ENCODE data around the gene CCK. TPM values are rescaled to one million over a fixed set of nuclear protein-coding genes. Genes with fewer than 3 reads are reported as not detected.

Gene CCK, protein sequence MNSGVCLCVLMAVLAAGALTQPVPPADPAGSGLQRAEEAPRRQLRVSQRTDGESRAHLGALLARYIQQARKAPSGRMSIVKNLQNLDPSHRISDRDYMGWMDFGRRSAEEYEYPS
- 5.7 to 8.2 TPM (median 7.2 TPM) in 3 replicates for polyA plus RNA-seq
- polyA plus RNA-seq (2011; ENCODE audit: low read depth), result 4.6 TPM
- polyA plus RNA-seq (2011; cell fraction: cytosol; rRNA removed), result 4.5 and 10.5 TPM in 2 replicates
- 5.2 and 5.5 TPM in 2 replicates for polyA plus RNA-seq (2011; cell fraction: nucleus; rRNA removed)
- polyA plus RNA-seq (2012; ENCODE audit: low replicate concordance), result 4.1 and 6.9 TPM in 2 replicates
- polyA minus RNA-seq, result 0.93 to 8.0 TPM (median 1.2 TPM) in 3 replicates
- 5.2 TPM for polyA minus RNA-seq (2011; cell fraction: cytosol; rRNA and poly(A)+ RNA removed)
- polyA minus RNA-seq (2011; cell fraction: nucleus; rRNA and poly(A)+ RNA removed), result not detected in 2 replicates

DNA sequence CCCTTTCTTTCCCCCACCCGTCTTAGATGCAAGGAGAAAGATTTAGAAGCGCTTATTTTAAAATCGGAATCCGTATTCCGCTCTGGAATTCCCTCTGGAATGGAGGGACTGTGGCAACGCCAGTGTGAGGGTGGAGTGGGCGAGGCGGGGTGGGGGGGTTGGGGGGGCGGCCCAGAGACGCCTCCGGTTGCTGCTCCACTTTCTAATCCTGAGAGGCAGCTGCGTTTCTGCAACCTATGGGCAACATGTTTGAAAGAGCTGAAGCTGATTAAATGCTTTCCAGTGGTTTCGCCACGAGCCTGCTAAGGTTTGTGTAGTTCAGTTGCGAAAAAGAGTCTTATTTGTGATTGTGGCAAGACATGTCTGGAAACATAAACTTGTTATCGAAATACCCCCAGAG, at the start of gene CCK:
CCK (minus strand) TSS at position 101 of the 400 bp plus-strand sequence. CDS start 2,555 bp downstream, outside the sequence.
- no peaks in the 10 kb centered on the region for H3K79me2 ChIP-seq (ENCODE audit: control insufficient read depth, insufficient read depth, low read length)
- no peak within 1 kb of the TSS for H2AFZ ChIP-seq (ENCODE audit: control insufficient read depth, low read length)
- no peak within 1 kb of the TSS for H3K4me3 ChIP-seq (ENCODE audit: control insufficient read depth in 2 of 3, extremely low read depth in 1 of 3, insufficient read depth in 2 of 3, low read depth in 1 of 3, low read length in 3 of 3)
- peaks cover 31% of the 10 kb centered on the region for H3K4me1 ChIP-seq (ENCODE audit: control insufficient read depth, extremely low read depth, insufficient read depth, low read length)
- DNase-seq (ENCODE audit: low read depth, low spot score), result no peak
- H3K9me1 ChIP-seq (ENCODE audit: control insufficient read depth, extremely low read depth, insufficient read depth, low read length), result no peaks in the 10 kb centered on the region
- no peak for TF ChIP-seq EZH2 (IDR thresholded peaks at IDR 0.05; ENCODE audit: low read length)
- TF ChIP-seq, protein P1, sequence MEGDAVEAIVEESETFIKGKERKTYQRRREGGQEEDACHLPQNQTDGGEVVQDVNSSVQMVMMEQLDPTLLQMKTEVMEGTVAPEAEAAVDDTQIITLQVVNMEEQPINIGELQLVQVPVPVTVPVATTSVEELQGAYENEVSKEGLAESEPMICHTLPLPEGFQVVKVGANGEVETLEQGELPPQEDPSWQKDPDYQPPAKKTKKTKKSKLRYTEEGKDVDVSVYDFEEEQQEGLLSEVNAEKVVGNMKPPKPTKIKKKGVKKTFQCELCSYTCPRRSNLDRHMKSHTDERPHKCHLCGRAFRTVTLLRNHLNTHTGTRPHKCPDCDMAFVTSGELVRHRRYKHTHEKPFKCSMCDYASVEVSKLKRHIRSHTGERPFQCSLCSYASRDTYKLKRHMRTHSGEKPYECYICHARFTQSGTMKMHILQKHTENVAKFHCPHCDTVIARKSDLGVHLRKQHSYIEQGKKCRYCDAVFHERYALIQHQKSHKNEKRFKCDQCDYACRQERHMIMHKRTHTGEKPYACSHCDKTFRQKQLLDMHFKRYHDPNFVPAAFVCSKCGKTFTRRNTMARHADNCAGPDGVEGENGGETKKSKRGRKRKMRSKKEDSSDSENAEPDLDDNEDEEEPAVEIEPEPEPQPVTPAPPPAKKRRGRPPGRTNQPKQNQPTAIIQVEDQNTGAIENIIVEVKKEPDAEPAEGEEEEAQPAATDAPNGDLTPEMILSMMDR (optimal IDR thresholded peaks at IDR 0.05 in 1 of 3, IDR thresholded peaks at IDR 0.05 in 1 of 3, conservative IDR thresholded peaks at IDR 0.05 in 1 of 3; ENCODE audit: extremely low read depth in 1 of 3, insufficient read depth in 2 of 3, low read length in 3 of 3), result no peak
- FAIRE-seq, result no peak
- H4K20me1 ChIP-seq (ENCODE audit: control insufficient read depth, extremely low read depth, insufficient read depth, low read length), result no peaks in the 10 kb centered on the region
- no peak within 1 kb of the TSS for H3K27ac ChIP-seq (ENCODE audit: control insufficient read depth, insufficient read depth, low read length)
- dilution Hi-C loops (cut with MboI; ENCODE audit: extremely low pct_ligation_motif_present, low sequenced_read_pairs), result loop anchor here (25.0 kb wide), 2 partner anchors 96 to 171 kb away; no protein-coding TSS in a partner anchor
- no peak within 1 kb of the TSS for H3K4me2 ChIP-seq (ENCODE audit: control insufficient read depth, extremely low read depth, insufficient read depth, low read depth, low read length)
- no peak within 1 kb of the TSS for H3K9ac ChIP-seq (ENCODE audit: control insufficient read depth, extremely low read depth, insufficient read depth, low read length)
- H3K36me3 ChIP-seq (ENCODE audit: control insufficient read depth in 2 of 2, extremely low read depth in 1 of 2, insufficient read depth in 2 of 2, low read length in 2 of 2), result no peaks in the 10 kb centered on the region
- peaks cover 2% of the 10 kb centered on the region for H3K9me3 ChIP-seq (ENCODE audit: control insufficient read depth, low read depth, low read length)
- H3K27me3 ChIP-seq (ENCODE audit: control insufficient read depth, extremely low read depth, insufficient read depth, low read length), result peaks cover 56% of the 10 kb centered on the region

DNA sequence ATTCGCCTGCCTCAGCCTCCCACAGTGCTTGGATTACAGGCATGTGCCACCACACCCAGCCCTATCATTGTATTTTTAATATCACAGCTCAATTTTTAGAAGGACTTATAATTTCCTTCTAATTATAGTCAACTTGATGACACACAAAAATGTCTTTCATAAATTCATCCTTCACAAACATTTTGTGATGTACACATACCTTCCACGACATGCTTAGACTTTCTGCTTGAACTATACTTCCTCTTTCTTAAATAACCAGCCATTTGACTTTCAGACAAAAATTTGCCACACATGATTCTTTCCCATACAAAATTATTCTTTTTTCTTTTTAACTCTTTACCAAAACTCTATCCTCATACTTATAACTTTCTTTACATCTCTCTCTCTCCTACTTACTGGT, 48.4 kb upstream of the CCK start:
- no peaks in the 10 kb centered on the region for H3K36me3 ChIP-seq (ENCODE audit: control insufficient read depth in 2 of 2, extremely low read depth in 1 of 2, insufficient read depth in 2 of 2, low read length in 2 of 2)
- H3K79me2 ChIP-seq (ENCODE audit: control insufficient read depth, insufficient read depth, low read length), result no peaks in the 10 kb centered on the region
- H4K20me1 ChIP-seq (ENCODE audit: control insufficient read depth, extremely low read depth, insufficient read depth, low read length), result no peaks in the 10 kb centered on the region
- no peak overlapping the region for H2AFZ ChIP-seq (ENCODE audit: control insufficient read depth, low read length)
- dilution Hi-C loops (cut with MboI; ENCODE audit: extremely low pct_ligation_motif_present, low sequenced_read_pairs), result no loop called here
- H3K27me3 ChIP-seq (ENCODE audit: control insufficient read depth, extremely low read depth, insufficient read depth, low read length), result no peaks in the 10 kb centered on the region
- no peak overlapping the region for H3K4me3 ChIP-seq (ENCODE audit: control insufficient read depth in 2 of 3, extremely low read depth in 1 of 3, insufficient read depth in 2 of 3, low read depth in 1 of 3, low read length in 3 of 3)
- TF ChIP-seq, protein P1 (optimal IDR thresholded peaks at IDR 0.05 in 1 of 3, IDR thresholded peaks at IDR 0.05 in 1 of 3, conservative IDR thresholded peaks at IDR 0.05 in 1 of 3; ENCODE audit: extremely low read depth in 1 of 3, insufficient read depth in 2 of 3, low read length in 3 of 3), result no peak
- TF ChIP-seq EZH2 (IDR thresholded peaks at IDR 0.05; ENCODE audit: low read length), result no peak
- H3K27ac ChIP-seq (ENCODE audit: control insufficient read depth, insufficient read depth, low read length), result no peak overlapping the region
- no peaks in the 10 kb centered on the region for H3K4me1 ChIP-seq (ENCODE audit: control insufficient read depth, extremely low read depth, insufficient read depth, low read length)
- H3K9me3 ChIP-seq (ENCODE audit: control insufficient read depth, low read depth, low read length), result no peaks in the 10 kb centered on the region
- no peak overlapping the region for H3K4me2 ChIP-seq (ENCODE audit: control insufficient read depth, extremely low read depth, insufficient read depth, low read depth, low read length)
- no peak overlapping the region for H3K9ac ChIP-seq (ENCODE audit: control insufficient read depth, extremely low read depth, insufficient read depth, low read length)
- H3K9me1 ChIP-seq (ENCODE audit: control insufficient read depth, extremely low read depth, insufficient read depth, low read length), result no peaks in the 10 kb centered on the region
- FAIRE-seq (no peak), DNase-seq (ENCODE audit: low read depth, low spot score) (no peak)
